ENCODE data around the gene ZNF532.
"Not testable (repeated sequence)": the region's sequence is repeated elsewhere in the genome, so short reads cannot be mapped to it uniquely, and the experiment has no call there.

The ZNF532 gene

GRCh38 chr18:59011786-59012185, 147.1 kb downstream of the ZNF532 start:
- FAIRE-seq, result no peak

GRCh38 chr18:59012815-59013705, 148.4 kb downstream of the ZNF532 start:
- no peak for FAIRE-seq

GRCh38 chr18:59013744-59014143, 149.1 kb downstream of the ZNF532 start:
- FAIRE-seq, result no peak

DNA sequence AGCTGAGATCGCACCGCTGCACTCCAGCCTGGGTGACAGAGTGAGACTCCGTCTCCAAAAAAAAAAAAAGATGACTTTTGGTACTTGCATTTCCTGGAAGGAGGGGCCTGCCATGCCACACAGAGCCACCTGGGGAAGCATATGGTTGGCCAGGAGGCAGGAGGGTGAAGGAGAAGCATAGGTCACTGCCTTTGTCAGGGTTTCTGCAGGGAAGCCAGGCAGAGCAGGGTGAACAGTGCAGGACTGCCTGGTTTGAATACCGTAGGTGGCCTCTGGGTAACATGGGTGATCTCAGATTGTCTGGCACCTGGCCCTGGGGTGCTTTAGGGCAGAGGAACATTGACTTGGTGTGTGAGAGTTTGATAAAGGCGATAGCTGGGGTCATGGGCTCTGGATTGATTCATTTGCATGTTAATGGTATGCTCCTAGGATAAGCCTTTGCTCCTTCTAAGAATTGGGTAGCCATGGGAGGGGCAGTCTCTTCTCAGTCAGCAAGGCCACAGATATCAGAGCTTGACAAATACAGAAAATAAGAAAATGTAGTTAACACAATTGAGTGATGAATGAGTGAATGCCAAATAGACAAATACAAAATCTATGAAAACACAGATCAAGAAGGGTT, 151.0 kb downstream of the ZNF532 start:
- FAIRE-seq, result no peak

DNA sequence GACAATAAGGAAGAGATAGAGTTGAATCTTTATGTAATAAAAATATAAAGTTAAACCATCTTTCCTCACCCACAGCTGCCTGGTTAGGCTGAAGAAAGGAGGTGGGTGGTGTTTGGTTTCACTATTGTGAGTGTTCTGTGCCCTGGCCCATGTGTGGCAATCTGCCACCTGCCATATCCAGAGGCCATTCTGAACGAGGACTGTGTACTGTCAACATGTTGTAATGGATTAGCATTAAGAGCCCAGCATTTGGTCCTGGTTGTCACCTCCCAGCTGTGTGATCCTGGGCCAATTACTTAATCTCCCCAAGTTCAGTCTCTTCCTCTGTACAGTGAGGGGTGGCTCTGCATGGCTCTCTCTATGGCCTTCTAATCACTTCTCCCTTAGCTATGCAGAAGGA, 156.8 kb downstream of the ZNF532 start:
- FAIRE-seq, result no peak

GRCh38 chr18:59022167-59022945, 157.7 kb downstream of the ZNF532 start:
- no peak for FAIRE-seq

DNA sequence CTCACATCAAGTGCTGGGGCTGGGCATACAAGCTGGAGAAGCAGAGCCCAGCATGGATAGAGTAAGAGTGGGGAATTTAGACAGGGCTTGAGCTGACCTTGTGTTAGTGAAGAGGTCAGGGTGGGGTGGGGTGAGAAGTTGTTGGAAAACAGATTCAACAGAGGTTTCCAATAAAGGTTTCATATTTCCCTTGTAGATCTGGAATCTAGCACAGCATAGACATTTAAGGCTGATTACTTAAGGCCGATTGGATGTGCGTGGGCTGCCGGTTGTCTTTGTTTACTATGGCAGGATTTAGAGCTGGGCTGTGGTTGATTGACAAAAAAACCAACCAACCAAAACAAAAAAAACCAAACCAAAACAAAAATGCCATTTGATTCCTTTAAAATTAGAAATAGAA, 160.2 kb downstream of the ZNF532 start:
- FAIRE-seq, result no peak

- FAIRE-seq, result not testable (repeated sequence)
Measured at GRCh38 chr18:59025532-59025931, 160.9 kb downstream of the ZNF532 start.

DNA sequence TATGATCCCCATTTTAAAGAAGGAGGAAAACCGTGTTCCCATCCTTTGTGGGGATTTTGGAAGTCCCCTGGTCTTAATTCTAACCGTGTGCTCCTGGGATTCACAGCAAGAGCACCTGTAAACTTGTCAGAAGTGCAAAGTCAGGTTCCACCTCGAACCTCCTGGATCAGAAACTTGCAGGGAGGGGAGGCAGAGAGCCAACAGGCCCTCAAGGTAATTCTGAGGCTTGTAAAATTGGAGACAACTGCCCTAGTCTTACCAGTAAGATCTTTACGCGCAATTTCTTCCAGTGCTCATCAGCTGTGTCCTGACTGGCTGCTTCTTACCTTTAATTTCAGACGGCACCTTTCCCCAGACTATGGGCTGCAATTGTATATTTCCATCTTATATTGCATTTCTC, 161.7 kb downstream of the ZNF532 start:
- no peak for FAIRE-seq

DNA sequence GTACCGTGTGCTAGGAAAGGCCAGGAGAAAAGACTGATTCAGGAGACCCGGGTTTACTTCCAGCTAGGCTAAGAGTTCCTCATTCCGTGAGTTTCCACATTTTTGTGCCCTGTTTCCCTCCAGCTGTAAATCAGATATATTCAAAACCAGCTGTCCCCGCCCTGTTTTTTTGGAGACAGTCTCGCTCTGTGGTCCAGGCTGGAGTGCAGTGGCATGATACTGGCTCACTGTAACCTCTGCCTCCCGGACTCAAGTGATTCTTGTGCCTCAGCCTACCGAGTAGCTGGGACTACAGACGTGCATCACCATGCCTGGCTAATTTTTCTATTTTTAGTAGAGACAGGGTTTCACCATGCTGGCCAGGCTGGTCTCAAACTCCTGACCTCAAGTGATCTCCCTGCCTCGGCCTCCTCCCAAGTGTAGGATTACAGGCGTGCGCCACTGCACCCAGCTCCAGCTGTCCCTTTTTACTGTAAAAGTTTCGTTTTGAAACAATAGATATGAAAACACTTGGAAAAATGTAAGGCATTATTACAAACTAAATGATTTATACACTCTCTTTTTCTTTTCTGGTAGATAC, 162.2 kb downstream of the ZNF532 start:
- no peak for FAIRE-seq

DNA sequence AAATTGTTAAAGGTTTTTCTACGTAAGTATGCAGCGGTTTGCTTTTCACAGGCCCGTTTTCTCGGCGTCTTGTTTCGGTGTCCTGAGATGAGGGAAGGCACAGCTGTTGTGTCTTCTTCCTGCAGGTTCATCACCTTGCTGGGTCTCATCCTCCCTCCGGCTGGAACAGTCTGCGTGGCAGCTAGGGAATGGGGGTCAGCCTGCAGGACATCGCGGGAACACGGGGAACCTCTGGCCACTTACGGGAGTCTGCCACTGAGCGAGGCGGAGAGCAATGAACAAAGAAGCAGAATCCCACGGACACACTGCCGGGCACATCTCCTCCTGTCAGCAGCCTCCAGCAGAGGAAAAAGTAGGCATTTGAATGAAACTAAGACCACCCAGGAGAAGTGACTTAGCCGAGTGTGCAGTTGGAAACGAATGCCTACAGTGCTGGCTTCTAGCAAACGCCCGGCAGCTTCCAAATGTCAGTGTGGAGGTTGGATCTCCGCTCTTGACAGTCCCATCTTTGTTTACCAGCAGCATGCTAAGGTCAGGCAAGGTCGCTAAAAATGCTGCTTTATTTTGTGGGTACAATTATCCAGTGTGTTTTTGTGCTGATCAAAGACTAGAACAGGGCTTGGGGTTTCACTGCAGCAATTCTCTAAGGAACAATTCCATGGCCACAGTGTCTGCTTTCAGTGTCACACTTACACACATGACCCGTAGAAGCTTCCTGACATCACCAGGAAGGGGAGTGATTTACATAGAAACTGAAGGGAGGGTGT, 165.2 kb downstream of the ZNF532 start:
- no peak for FAIRE-seq

- no peak for FAIRE-seq
Measured at GRCh38 chr18:59032308-59032707, 167.6 kb downstream of the ZNF532 start.

DNA sequence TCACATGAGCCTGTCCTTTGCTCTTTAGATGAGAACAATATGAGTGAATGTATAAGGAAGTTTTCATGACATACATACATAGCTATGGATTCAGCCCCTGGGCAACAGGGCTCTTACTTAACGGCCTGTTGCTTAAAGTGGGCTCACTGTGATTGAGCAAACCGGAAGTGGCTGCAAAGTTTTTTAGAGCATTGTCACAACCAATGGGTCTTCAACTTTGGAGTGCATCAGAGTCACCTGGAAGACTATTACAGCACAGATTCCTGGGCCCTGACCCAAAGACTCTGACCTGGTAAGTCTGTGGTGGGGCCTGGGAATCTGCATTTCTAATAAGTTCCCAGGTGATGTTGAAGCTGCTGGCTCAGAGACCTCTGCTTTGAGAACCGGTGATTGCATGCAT, 168.7 kb downstream of the ZNF532 start:
- no peak for FAIRE-seq

- no peak for FAIRE-seq
Measured at GRCh38 chr18:59033974-59034373, 169.3 kb downstream of the ZNF532 start.

- no peak for FAIRE-seq
Measured at GRCh38 chr18:59035591-59035990, 170.9 kb downstream of the ZNF532 start.
